GM21515 (cell line): Measurements from ENCODE around the gene PHYKPL.
"Not testable (repeated sequence)": the region's sequence is repeated elsewhere in the genome, so short reads cannot be mapped to it uniquely, and the experiment has no call there.

ENCODE experiments used
- ATAC-seq: cut with Tn5 transposase; IDR thresholded peaks from one replicate; pipeline ENCODE4 v1.9.1; 2021; ENCODE audit not compliant: unreplicated experiment

The PHYKPL gene

GRCh38 chr5:178265746-178266145, 33.1 kb upstream of the PHYKPL start:
- ATAC-seq = no peak

- no peak for ATAC-seq
These were observed 31.4 kb upstream of the PHYKPL start for GRCh38 chr5:178264044-178264443.

- no peak for ATAC-seq
These were observed 29.3 kb upstream of the PHYKPL start for GRCh38 chr5:178261666-178262600.

GRCh38 chr5:178259623-178260536, 27.3 kb upstream of the PHYKPL start:
- ATAC-seq = no peak

- no peak for ATAC-seq
These were observed 25.0 kb upstream of the PHYKPL start for GRCh38 chr5:178257650-178258049.

GRCh38 chr5:178256746-178257145, 24.1 kb upstream of the PHYKPL start:
- no peak for ATAC-seq

GRCh38 chr5:178253632-178254031, 21.0 kb upstream of the PHYKPL start:
- not testable (repeated sequence) for ATAC-seq

GRCh38 chr5:178252258-178252657, 19.7 kb upstream of the PHYKPL start:
- no peak for ATAC-seq

GRCh38 chr5:178250263-178250662, 17.7 kb upstream of the PHYKPL start:
- ATAC-seq = no peak

- no peak for ATAC-seq
These were observed 16.8 kb upstream of the PHYKPL start for GRCh38 chr5:178249191-178249989.

- no peak for ATAC-seq
These were observed 16.1 kb upstream of the PHYKPL start for GRCh38 chr5:178248750-178249149.

GRCh38 chr5:178247481-178248456, 15.2 kb upstream of the PHYKPL start:
- ATAC-seq = no peak

GRCh38 chr5:178246624-178247279, 14.2 kb upstream of the PHYKPL start:
- ATAC-seq = no peak

GRCh38 chr5:178245389-178245788, 12.8 kb upstream of the PHYKPL start:
- no peak for ATAC-seq

GRCh38 chr5:178244576-178244975, 12.0 kb upstream of the PHYKPL start:
- ATAC-seq = no peak

- ATAC-seq = no peak
These were observed 9.8 kb upstream of the PHYKPL start for GRCh38 chr5:178242416-178242815.

GRCh38 chr5:178241688-178242231, 9.2 kb upstream of the PHYKPL start:
- ATAC-seq = no peak

GRCh38 chr5:178241231-178241663, 8.6 kb upstream of the PHYKPL start:
- no peak for ATAC-seq

GRCh38 chr5:178240766-178241165, 8.2 kb upstream of the PHYKPL start:
- ATAC-seq = no peak
